Hippocampal formation (tissue), 2 donors: ENCODE measurements around the gene FBLN2.
"Not testable (repeated sequence)": the region's sequence is repeated elsewhere in the genome, so short reads cannot be mapped to it uniquely, and the experiment has no call there.

Experiments used
- DNase-seq, 2 donors: peaks; one replicate each; lab custom pipeline; 2025; lab: John Stamatoyannopoulos, UW

The FBLN2 gene

GRCh38 chr3:13549623-13550422, 898 bp downstream of the FBLN2 start:
- no peak for DNase-seq

- no peak for DNase-seq
Observed at GRCh38 chr3:13550423-13550690, 1.4 kb downstream of the FBLN2 start.

- no peak for DNase-seq
Observed at GRCh38 chr3:13550791-13551360, 2.0 kb downstream of the FBLN2 start.

- DNase-seq: no peak
Observed at GRCh38 chr3:13552857-13553652, 4.1 kb downstream of the FBLN2 start.

GRCh38 chr3:13553686-13554085, 4.8 kb downstream of the FBLN2 start:
- no peak for DNase-seq

GRCh38 chr3:13555753-13556152, 6.8 kb downstream of the FBLN2 start:
- DNase-seq: no peak

- DNase-seq: no peak
Observed at GRCh38 chr3:13556207-13556606, 7.3 kb downstream of the FBLN2 start.

GRCh38 chr3:13556917-13557316, 8.0 kb downstream of the FBLN2 start:
- DNase-seq: no peak

- DNase-seq: no peak
Observed at GRCh38 chr3:13557417-13557816, 8.5 kb downstream of the FBLN2 start.

GRCh38 chr3:13557926-13558325, 9.0 kb downstream of the FBLN2 start:
- no peak for DNase-seq

- no peak for DNase-seq
Observed at GRCh38 chr3:13558651-13559050, 9.7 kb downstream of the FBLN2 start.

GRCh38 chr3:13559764-13560525, 11.0 kb downstream of the FBLN2 start:
- no peak for DNase-seq

- no peak for DNase-seq
Observed at GRCh38 chr3:13561376-13561775, 12.5 kb downstream of the FBLN2 start.

GRCh38 chr3:13561967-13562366, 13.0 kb downstream of the FBLN2 start:
- no peak for DNase-seq

GRCh38 chr3:13562421-13562820, 13.5 kb downstream of the FBLN2 start:
- not testable (repeated sequence) for DNase-seq

- DNase-seq: no peak
Observed at GRCh38 chr3:13563321-13563720, 14.4 kb downstream of the FBLN2 start.

- DNase-seq: no peak
Observed at GRCh38 chr3:13563911-13564310, 15.0 kb downstream of the FBLN2 start.

- no peak for DNase-seq
Observed at GRCh38 chr3:13564751-13565560, 16.0 kb downstream of the FBLN2 start.

- DNase-seq: no peak
Observed at GRCh38 chr3:13565581-13566452, 16.9 kb downstream of the FBLN2 start.

GRCh38 chr3:13566453-13566748, 17.5 kb downstream of the FBLN2 start:
- no peak for DNase-seq
